ENCODE results near the gene LAMTOR2. TPM values are rescaled to one million over a fixed set of nuclear protein-coding genes. Genes with fewer than 3 reads are reported as not detected.

LAMTOR2 gene
- total RNA-seq, 1 donor from 2014 or later, result 29.4 TPM

DNA sequence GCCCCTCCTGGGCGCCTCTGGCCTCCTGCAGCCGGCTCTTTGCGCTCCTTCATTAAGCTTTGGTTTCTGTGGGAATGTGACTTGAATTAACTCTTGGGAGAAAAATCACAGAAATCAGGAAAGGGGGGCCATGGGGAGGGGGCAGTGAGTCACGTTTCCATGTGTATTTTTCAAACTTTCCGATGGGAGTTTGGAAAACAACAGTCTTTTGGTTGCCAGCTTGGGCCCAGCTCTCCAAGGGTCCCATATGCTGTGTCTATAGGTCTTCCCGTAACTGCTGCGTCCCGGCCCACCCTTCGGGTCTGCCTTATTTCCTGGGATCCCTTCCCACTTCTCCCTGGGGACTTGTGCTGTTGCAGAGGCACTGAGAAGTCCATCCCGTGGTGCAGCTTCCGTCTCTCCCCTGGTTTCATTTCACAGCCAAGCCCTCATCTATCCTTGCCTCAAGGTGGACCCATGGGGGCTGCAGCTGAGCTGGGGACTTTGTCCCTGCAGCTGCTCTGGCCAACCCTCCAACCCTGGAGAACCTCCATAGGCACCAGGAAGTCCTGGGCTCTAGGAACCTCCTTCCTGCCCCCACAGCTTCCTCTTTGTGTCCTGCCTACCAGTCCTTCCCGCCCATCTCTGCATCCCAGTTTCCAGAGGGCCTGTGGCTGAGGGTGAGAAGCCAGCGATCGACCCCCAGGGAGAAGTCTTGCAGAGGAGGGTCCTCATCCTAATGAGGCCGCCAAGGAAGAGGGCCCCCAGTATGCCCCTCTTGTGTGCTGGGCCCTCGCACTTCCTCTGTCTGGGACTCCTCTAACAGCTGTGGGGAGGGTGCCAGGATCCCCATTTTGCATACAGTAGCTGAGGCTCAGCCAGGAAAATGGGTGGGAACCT, 48.3 kb downstream of the LAMTOR2 start:
- peaks cover 53% of the 10 kb centered on the region for H3F3A ChIP-seq (ENCODE audit: low read depth)
- peaks cover 100% of the 10 kb centered on the region for H4K20me1 ChIP-seq (ENCODE audit: low read depth)
- H2AFZ ChIP-seq (replicated peaks), result no peak overlapping the region
- H3K27me3 ChIP-seq, result no peaks in the 10 kb centered on the region
- no peak for DNase-seq (ENCODE audit: low spot score)
- H3K27ac Mint-ChIP-seq, result peak overlapping the region; percentile 90
- peaks cover 59% of the 10 kb centered on the region for H3K4me1 ChIP-seq
- TF ChIP-seq, protein P1, sequence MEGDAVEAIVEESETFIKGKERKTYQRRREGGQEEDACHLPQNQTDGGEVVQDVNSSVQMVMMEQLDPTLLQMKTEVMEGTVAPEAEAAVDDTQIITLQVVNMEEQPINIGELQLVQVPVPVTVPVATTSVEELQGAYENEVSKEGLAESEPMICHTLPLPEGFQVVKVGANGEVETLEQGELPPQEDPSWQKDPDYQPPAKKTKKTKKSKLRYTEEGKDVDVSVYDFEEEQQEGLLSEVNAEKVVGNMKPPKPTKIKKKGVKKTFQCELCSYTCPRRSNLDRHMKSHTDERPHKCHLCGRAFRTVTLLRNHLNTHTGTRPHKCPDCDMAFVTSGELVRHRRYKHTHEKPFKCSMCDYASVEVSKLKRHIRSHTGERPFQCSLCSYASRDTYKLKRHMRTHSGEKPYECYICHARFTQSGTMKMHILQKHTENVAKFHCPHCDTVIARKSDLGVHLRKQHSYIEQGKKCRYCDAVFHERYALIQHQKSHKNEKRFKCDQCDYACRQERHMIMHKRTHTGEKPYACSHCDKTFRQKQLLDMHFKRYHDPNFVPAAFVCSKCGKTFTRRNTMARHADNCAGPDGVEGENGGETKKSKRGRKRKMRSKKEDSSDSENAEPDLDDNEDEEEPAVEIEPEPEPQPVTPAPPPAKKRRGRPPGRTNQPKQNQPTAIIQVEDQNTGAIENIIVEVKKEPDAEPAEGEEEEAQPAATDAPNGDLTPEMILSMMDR (IDR thresholded peaks at IDR 0.05), result no peak
- no peak for TF ChIP-seq EZH2phosphoT487 (IDR thresholded peaks at IDR 0.05)
- no peak for TF ChIP-seq EZH2 (IDR thresholded peaks at IDR 0.05)
- H3K9ac ChIP-seq, result no peak overlapping the region
- H3K4me1 Mint-ChIP-seq, result peaks cover 74% of the 10 kb centered on the region
- no peaks in the 10 kb centered on the region for H3K9me3 Mint-ChIP-seq
- H3K27ac ChIP-seq, result no peak overlapping the region
- no peak overlapping the region for H3K4me2 ChIP-seq
- peak overlapping the region; percentile 67 for H3K4me3 Mint-ChIP-seq
- H3K36me3 Mint-ChIP-seq, result peaks cover 25% of the 10 kb centered on the region
- H3K79me2 ChIP-seq (ENCODE audit: low read depth), result peaks cover 79% of the 10 kb centered on the region
- H3K9me3 ChIP-seq (ENCODE audit: low read depth), result no peaks in the 10 kb centered on the region
- H3K36me3 ChIP-seq, result no peaks in the 10 kb centered on the region
- H3K27me3 Mint-ChIP-seq (ENCODE audit: insufficient read depth, low read depth), result peaks cover 11% of the 10 kb centered on the region
- no peak overlapping the region for H3K4me3 ChIP-seq

DNA sequence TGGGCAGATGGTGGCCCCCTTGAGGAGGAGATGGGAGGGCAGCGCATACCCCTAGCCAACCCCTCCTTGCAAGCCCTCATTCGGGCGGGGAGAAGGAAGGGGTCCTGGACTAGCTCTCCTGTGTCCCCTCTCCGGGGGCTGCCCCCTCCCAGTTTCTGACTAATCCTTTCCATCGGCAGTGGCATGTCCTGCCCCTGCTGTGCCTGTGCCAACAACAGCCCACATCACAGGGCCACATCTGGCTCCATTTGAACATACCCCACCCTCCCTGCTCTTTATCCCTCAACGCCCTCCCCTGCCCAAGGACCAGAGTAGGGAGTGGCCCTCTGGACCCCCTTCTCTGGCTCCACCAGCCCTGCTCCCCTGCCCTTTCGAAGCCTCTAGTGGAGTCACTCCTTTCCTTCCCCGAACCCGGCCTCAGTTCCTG, 49.0 kb downstream of the LAMTOR2 start:
- Histone ChIP-seq H3K9me3 (ENCODE audit: low read depth) (no peaks in the 10 kb centered on the region), H2AFZ (replicated peaks) (no peak overlapping the region), H3K27ac (no peak overlapping the region), H3K27me3 (no peaks in the 10 kb centered on the region), H3K4me1 (peaks cover 52% of the 10 kb centered on the region), H3K36me3 (no peaks in the 10 kb centered on the region), H3K79me2 (ENCODE audit: low read depth) (peaks cover 79% of the 10 kb centered on the region), H3K9ac (no peak overlapping the region), H3F3A (ENCODE audit: low read depth) (peaks cover 47% of the 10 kb centered on the region), H3K4me2 (no peak overlapping the region), H3K4me3 (no peak overlapping the region), H4K20me1 (ENCODE audit: low read depth) (peaks cover 100% of the 10 kb centered on the region)
- H3K9me3 Mint-ChIP-seq, result no peaks in the 10 kb centered on the region
- peak overlapping the region; percentile 91 for H3K27ac Mint-ChIP-seq
- H3K4me1 Mint-ChIP-seq, result peaks cover 71% of the 10 kb centered on the region
- TF ChIP-seq EZH2 (IDR thresholded peaks at IDR 0.05) (no peak), EZH2phosphoT487 (IDR thresholded peaks at IDR 0.05) (no peak)
- TF ChIP-seq, protein P1 (IDR thresholded peaks at IDR 0.05), result no peak
- peaks cover 19% of the 10 kb centered on the region for H3K36me3 Mint-ChIP-seq
- peaks cover 13% of the 10 kb centered on the region for H3K27me3 Mint-ChIP-seq (ENCODE audit: insufficient read depth, low read depth)
- DNase-seq (ENCODE audit: low spot score), result no peak
- peak overlapping the region; percentile 72 for H3K4me3 Mint-ChIP-seq

DNA sequence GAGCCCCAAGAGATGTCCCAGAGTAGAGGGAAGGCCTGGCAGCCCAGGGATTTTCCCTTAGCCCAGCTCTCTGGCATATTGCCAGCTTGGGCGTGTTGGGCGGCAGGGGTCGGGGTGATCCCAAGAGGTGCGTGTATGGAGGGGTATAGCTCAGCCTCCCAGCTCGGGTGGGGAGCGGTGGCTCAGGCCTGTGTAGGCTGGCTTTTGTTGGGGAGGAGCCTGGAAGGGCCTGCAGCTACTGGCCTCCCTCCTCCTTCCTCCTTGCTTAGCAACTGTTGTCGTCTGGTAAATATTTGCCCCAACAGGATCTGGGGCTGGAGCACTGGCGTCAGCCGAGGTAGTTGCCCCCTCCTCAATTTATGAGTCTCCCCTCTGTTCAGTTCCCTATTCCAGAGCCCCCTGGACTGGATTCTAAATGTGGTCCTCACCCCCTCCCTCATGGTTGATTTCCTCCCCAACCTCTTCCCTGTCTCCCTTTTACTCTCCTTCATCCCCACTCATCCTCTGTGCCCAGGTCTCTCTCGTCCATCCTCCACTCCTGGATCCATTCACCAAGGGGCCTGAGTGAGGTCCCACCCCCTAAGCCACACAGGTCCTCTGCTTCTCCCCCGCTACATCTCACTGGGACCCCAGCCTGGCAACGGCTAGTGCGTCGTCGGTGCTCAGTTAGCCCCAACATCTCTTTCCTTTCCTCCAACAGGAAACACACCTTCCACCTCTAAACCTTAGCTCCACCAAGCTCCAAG, 49.7 kb downstream of the LAMTOR2 start:
- Histone ChIP-seq H3K27me3 (no peaks in the 10 kb centered on the region), H3K79me2 (ENCODE audit: low read depth) (peaks cover 74% of the 10 kb centered on the region), H3F3A (ENCODE audit: low read depth) (peaks cover 40% of the 10 kb centered on the region), H3K27ac (no peak overlapping the region), H3K4me3 (no peak overlapping the region), H3K9ac (no peak overlapping the region), H3K4me2 (peak overlapping the region; percentile 75), H3K36me3 (no peaks in the 10 kb centered on the region), H3K9me3 (ENCODE audit: low read depth) (no peaks in the 10 kb centered on the region), H3K4me1 (peaks cover 45% of the 10 kb centered on the region), H4K20me1 (ENCODE audit: low read depth) (peaks cover 100% of the 10 kb centered on the region), H2AFZ (replicated peaks) (no peak overlapping the region)
- Mint-ChIP-seq H3K27ac (peak overlapping the region; percentile 91), H3K4me3 (peak overlapping the region; percentile 72), H3K36me3 (peaks cover 17% of the 10 kb centered on the region), H3K9me3 (no peaks in the 10 kb centered on the region), H3K4me1 (peaks cover 72% of the 10 kb centered on the region), H3K27me3 (ENCODE audit: insufficient read depth, low read depth) (peaks cover 12% of the 10 kb centered on the region)
- TF ChIP-seq, protein P1 (IDR thresholded peaks at IDR 0.05), result no peak
- TF ChIP-seq EZH2phosphoT487 (IDR thresholded peaks at IDR 0.05) (no peak), EZH2 (IDR thresholded peaks at IDR 0.05) (no peak)
- no peak for DNase-seq (ENCODE audit: low spot score)

Measured in neural progenitor cell (in vitro differentiated cells).